ACC112 (cell line): Measurements from ENCODE around the gene XPR1.

Experiments used
- H2AFZ ChIP-seq: fragments of 200-600 bp; sonication (generic); one replicate; pipeline ENCODE4 v1.6.0; 2017; ENCODE audit warnings: antibody characterized with exemption, low read length; ENCODE audit not compliant: unreplicated experiment
- H3K27ac ChIP-seq: fragments of 200-600 bp; sonication (generic); 2 replicates; pipeline ENCODE4 v1.5.1; 2014; ENCODE audit warnings: low read depth, mild to moderate bottlenecking, antibody characterized with exemption, low read length, moderate library complexity
- H3K27me3 ChIP-seq: fragments of 200-600 bp; sonication (generic); 2 replicates; pipeline ENCODE4 v1.6.1; 2014; ENCODE audit warnings: mild to moderate bottlenecking, antibody characterized with exemption, low read length, moderate library complexity, mixed read lengths; ENCODE audit not compliant: insufficient read depth
- H3K36me3 ChIP-seq: fragments of 200-600 bp; sonication (generic); 2 replicates; pipeline ENCODE4 v1.6.1; 2016; ENCODE audit warnings: mild to moderate bottlenecking, antibody characterized with exemption, low read length, moderate library complexity, mixed read lengths; ENCODE audit not compliant: insufficient read depth
- H3K4me1 ChIP-seq: fragments of 200-600 bp; sonication (generic); one replicate; pipeline ENCODE4 v1.6.1; 2016; ENCODE audit warnings: low read length, mixed read lengths; ENCODE audit not compliant: insufficient read depth, unreplicated experiment, control insufficient read depth
- H3K4me3 ChIP-seq: fragments of 200-600 bp; sonication (generic); 2 replicates; pipeline ENCODE4 v1.5.1; 2014; ENCODE audit warnings: mild to moderate bottlenecking, low read depth, low read length
- H3K79me2 ChIP-seq: fragments of 200-600 bp; sonication (generic); one replicate; pipeline ENCODE4 v1.6.0; 2016; ENCODE audit warnings: low read length; ENCODE audit not compliant: control insufficient read depth, unreplicated experiment, insufficient read depth

XPR1 gene

DNA sequence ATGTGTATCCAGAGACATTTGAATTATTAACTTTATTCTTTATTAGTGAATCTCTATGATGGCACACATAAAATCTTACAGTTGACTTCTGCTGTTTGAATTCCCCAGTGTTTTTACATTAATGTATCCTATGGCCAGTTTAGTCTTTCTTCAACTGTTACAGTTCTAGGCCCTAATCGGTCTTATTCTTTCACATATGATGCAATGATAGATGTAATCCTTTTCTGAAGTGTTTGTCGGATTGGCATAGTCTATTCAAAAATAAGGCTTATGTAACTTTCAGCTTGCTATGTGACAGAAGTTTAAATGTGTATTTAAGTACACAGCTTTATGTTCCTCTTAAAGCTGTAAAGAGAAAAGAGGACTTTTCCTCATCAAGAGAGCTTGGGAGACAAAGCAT is 254.5 kb downstream of the XPR1 start:
- no peak overlapping the region for H3K4me3 ChIP-seq
- no peaks in the 10 kb centered on the region for H3K27me3 ChIP-seq
- no peaks in the 10 kb centered on the region for H3K79me2 ChIP-seq
- no peak overlapping the region for H2AFZ ChIP-seq
- no peak overlapping the region for H3K27ac ChIP-seq
- no peaks in the 10 kb centered on the region for H3K36me3 ChIP-seq
- H3K4me1 ChIP-seq, result peaks cover 5% of the 10 kb centered on the region

DNA sequence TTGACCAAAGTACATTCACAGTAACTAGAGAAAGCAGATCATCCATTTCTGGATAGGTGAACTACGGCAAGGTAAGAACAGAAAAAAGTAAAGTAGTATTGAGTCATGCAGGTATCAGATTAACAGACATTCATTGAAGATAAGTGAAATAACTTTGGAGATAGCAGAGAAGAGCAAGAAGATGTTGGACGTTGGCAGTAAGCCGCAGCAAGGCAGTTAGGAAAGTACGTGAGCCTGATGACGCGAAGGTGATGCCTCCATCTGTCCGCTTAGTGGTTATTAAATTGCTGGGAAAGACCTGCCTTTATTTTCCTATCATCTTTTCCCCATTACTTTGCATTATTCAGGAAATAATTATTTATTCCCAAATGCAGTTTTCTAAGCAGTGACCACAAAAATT is 256.0 kb downstream of the XPR1 start:
- no peaks in the 10 kb centered on the region for H3K79me2 ChIP-seq
- no peaks in the 10 kb centered on the region for H3K4me1 ChIP-seq
- H2AFZ ChIP-seq, result no peak overlapping the region
- H3K36me3 ChIP-seq, result no peaks in the 10 kb centered on the region
- no peak overlapping the region for H3K27ac ChIP-seq
- no peak overlapping the region for H3K4me3 ChIP-seq
- no peaks in the 10 kb centered on the region for H3K27me3 ChIP-seq

DNA sequence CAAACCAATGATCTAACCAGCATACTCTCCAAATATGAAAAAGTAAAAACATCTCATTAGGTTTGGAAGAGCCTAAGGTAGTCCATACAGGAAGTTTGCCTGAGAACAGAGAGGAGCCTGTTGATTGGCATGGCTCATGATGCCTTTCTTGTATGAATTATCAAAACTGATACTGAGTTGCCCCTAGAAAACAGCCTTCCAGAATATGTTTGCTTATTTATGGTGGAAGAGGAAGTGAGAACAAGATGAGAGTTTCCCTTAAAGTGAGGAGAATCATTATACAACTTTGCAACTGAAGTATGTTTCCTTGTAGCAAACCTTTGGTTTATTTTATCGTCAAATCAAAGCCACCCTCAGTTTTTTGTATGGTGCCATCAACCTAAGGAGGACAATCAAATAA is 257.0 kb downstream of the XPR1 start:
- Histone ChIP-seq H2AFZ (no peak overlapping the region), H3K4me1 (no peaks in the 10 kb centered on the region), H3K36me3 (no peaks in the 10 kb centered on the region), H3K79me2 (no peaks in the 10 kb centered on the region), H3K27me3 (no peaks in the 10 kb centered on the region), H3K27ac (no peak overlapping the region), H3K4me3 (no peak overlapping the region)

- Histone ChIP-seq H3K27ac (no peak overlapping the region), H3K36me3 (no peaks in the 10 kb centered on the region), H3K27me3 (no peaks in the 10 kb centered on the region), H3K79me2 (no peaks in the 10 kb centered on the region), H3K4me1 (no peaks in the 10 kb centered on the region), H3K4me3 (no peak overlapping the region), H2AFZ (no peak overlapping the region)
Measured at GRCh38 chr1:180889325-180889724, 257.5 kb downstream of the XPR1 start.

DNA sequence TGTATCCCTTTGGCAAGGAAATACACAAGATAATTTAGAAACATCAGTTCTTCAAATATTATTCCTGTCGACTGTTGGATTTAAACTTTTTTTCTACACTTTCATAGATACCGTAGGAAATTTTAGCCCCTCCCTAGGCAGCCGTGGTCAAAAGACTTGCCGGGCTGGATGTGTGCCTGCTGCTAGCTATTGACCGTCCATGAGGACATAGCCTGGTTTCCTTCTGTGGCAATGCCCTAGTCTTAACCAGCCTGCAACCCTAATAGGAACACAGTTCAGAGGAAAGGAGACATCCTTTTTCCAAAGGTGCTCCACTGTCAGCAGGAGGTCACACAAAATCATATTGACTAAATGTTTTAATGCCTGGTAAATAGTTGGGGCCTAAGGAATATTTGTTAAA is 260.4 kb downstream of the XPR1 start:
- no peak overlapping the region for H3K4me3 ChIP-seq
- H3K27ac ChIP-seq, result no peak overlapping the region
- H3K36me3 ChIP-seq, result no peaks in the 10 kb centered on the region
- H3K4me1 ChIP-seq, result no peaks in the 10 kb centered on the region
- H3K27me3 ChIP-seq, result no peaks in the 10 kb centered on the region
- H2AFZ ChIP-seq, result no peak overlapping the region
- no peaks in the 10 kb centered on the region for H3K79me2 ChIP-seq

GRCh38 chr1:180892675-180893074 is 260.9 kb downstream of the XPR1 start:
- Histone ChIP-seq H2AFZ (no peak overlapping the region), H3K27ac (no peak overlapping the region), H3K4me3 (no peak overlapping the region), H3K79me2 (no peaks in the 10 kb centered on the region), H3K27me3 (no peaks in the 10 kb centered on the region), H3K4me1 (no peaks in the 10 kb centered on the region), H3K36me3 (no peaks in the 10 kb centered on the region)

DNA sequence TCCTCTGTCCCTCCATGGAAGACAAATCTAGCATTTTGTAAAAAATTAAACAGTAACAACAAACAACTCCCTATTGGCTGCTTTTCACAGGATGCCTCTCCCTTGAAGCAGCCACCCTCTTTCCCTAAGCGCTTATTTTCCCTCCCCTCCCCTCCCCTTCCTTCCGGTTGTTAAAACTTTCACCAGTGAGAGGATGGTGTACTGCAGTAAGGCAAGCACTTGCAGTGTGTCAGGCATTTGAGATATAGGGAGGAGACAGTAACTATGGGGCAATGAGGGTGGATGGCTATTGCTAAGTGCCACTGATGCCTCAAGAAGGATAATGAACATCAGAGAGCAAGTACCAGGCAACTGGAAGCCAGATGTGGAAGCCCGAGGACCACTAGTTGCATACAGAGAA is 261.8 kb downstream of the XPR1 start:
- no peaks in the 10 kb centered on the region for H3K27me3 ChIP-seq
- no peaks in the 10 kb centered on the region for H3K79me2 ChIP-seq
- H3K4me3 ChIP-seq, result no peak overlapping the region
- no peaks in the 10 kb centered on the region for H3K36me3 ChIP-seq
- no peaks in the 10 kb centered on the region for H3K4me1 ChIP-seq
- no peak overlapping the region for H2AFZ ChIP-seq
- H3K27ac ChIP-seq, result no peak overlapping the region

GRCh38 chr1:180896161-180896560 is 264.3 kb downstream of the XPR1 start:
- Histone ChIP-seq H3K79me2 (no peaks in the 10 kb centered on the region), H3K27me3 (no peaks in the 10 kb centered on the region), H2AFZ (no peak overlapping the region), H3K36me3 (no peaks in the 10 kb centered on the region), H3K27ac (no peak overlapping the region), H3K4me3 (no peak overlapping the region), H3K4me1 (no peaks in the 10 kb centered on the region)

DNA sequence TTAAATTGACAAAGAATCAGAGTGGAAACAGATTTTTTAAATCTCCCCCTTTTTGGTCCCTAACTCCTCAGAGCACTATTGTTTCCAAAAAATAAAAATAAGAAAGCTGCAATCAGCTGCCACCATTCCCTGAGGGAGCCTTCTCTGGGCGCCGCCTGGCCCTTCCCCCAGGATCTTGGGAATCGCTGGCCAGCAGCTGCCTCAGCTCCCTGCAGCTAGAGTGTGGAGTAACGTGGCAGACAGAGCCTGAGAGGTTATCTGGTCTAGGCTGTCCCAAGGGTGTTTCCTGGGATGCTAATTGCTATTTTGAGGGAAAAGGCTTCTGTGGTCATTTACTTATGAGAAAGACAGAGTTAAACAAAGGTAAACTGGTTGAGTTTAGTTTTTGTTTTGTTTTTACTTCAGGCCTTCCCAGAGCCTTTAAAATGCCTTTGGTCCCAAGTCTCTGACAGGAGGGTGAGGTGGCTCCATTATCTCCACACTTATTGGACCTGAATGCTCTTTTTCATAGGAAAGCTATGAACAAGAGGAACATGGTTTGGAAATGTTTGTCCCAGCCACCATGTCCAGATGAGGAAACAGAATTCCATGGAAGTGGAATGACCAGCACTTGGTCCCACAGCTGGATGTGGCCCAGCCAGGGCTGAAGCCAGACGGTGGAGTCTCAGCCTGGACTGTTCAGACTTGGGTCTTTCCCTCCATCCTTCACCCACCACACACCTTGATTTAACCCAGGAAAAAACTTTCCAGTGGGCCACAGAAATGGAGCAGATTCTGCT is 266.8 kb downstream of the XPR1 start:
- Histone ChIP-seq H3K4me3 (no peak overlapping the region), H3K27me3 (no peaks in the 10 kb centered on the region), H3K79me2 (no peaks in the 10 kb centered on the region), H3K4me1 (no peaks in the 10 kb centered on the region), H2AFZ (no peak overlapping the region), H3K27ac (no peak overlapping the region), H3K36me3 (no peaks in the 10 kb centered on the region)

DNA sequence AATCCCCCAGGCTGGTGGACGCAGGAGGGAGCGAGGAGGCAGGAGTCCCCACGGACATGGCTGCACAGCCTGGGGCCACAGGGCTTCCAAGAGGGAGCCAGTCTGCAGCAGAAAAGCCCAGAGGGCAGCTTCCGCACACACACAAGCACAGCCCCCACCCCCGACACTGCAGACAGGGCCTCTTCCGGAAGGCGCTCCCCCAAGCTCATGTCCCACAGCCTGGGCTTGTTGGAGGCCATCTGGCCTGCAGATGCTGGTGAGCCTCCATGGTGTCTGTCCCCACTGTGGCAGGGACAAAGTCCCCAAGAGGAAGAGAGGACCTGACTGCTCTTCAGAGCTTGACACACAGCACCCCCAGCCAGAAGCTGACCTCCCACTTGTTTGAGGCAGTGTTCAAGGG is 267.4 kb downstream of the XPR1 start:
- H2AFZ ChIP-seq, result no peak overlapping the region
- no peak overlapping the region for H3K27ac ChIP-seq
- no peak overlapping the region for H3K4me3 ChIP-seq
- H3K4me1 ChIP-seq, result no peaks in the 10 kb centered on the region
- no peaks in the 10 kb centered on the region for H3K27me3 ChIP-seq
- no peaks in the 10 kb centered on the region for H3K79me2 ChIP-seq
- no peaks in the 10 kb centered on the region for H3K36me3 ChIP-seq

DNA sequence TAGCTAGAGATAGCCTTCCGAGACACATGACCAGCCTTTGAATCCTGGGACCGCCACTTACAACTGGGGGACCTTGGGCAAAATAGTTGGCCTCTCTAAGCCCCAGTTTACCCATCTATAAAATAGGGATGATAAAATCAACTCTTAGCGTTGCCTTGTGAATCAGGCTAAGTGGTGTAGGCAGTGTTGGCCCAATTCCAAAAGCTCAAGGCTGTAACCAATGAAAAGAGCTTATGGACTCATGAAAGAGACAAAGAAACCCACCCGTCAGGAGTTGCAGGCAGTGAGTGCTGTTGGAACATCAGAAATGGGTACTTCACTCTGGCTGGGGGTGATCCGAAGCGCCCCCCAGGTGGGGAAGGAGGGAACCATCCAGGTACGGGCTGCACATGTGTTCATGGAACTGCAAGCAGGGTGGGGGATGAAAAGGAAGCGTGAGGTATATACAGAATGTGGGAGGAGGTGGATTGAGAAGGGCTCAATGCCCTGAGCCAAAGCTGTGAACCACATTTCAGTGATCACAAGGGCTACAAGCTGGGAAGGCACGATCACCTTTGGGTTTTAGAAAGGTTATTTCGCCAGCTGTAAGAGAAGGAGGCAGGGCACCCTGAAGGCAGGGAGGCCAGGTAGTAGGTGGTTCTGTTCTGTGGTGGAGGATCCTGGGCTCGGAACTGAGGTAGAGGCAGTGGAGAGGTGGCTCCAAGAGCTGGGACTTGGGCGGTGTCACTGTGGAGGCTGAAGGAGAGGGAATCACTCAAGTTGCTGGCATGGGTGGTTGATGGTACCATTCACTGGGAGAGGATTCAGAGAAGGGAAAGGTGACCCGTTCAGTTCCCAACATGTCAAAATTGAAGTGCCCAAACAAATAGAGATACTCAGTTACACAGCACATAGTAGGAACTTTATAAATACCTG is 269.5 kb downstream of the XPR1 start:
- Histone ChIP-seq H3K4me1 (no peaks in the 10 kb centered on the region), H3K4me3 (no peak overlapping the region), H3K79me2 (no peaks in the 10 kb centered on the region), H3K27ac (no peak overlapping the region), H2AFZ (no peak overlapping the region), H3K27me3 (no peaks in the 10 kb centered on the region), H3K36me3 (no peaks in the 10 kb centered on the region)
